OCI-M2 (cell line): Measurements from ENCODE around the gene EZH2.

Experiments
- DNase-seq: peaks from one replicate; lab custom pipeline; 2025; ENCODE audit not compliant: unreplicated experiment; lab: John Stamatoyannopoulos, UW

EZH2 gene

GRCh38 chr7:148811892-148812291, 72.2 kb downstream of the EZH2 start:
- DNase-seq, result no peak

GRCh38 chr7:148809856-148810255, 74.2 kb downstream of the EZH2 start:
- DNase-seq, result no peak

GRCh38 chr7:148807436-148807835, 76.7 kb downstream of the EZH2 start:
- no peak for DNase-seq

- no peak for DNase-seq
These were observed 77.9 kb downstream of the EZH2 start for GRCh38 chr7:148806187-148806586.

- no peak for DNase-seq
These were observed 79.5 kb downstream of the EZH2 start for GRCh38 chr7:148804343-148805235.

GRCh38 chr7:148803094-148803493, 81.0 kb downstream of the EZH2 start:
- no peak for DNase-seq

GRCh38 chr7:148802101-148802493, 82.0 kb downstream of the EZH2 start:
- DNase-seq, result no peak

- DNase-seq, result no peak
These were observed 83.4 kb downstream of the EZH2 start for GRCh38 chr7:148800677-148801076.

GRCh38 chr7:148799893-148800555, 84.1 kb downstream of the EZH2 start:
- DNase-seq, result no peak

GRCh38 chr7:148796841-148797240, 87.2 kb downstream of the EZH2 start:
- DNase-seq, result no peak

GRCh38 chr7:148794476-148794875, 89.6 kb downstream of the EZH2 start:
- no peak for DNase-seq

- no peak for DNase-seq
These were observed 90.5 kb downstream of the EZH2 start for GRCh38 chr7:148793590-148793989.

GRCh38 chr7:148791546-148791945, 92.5 kb downstream of the EZH2 start:
- DNase-seq, result no peak

GRCh38 chr7:148790850-148791249, 93.2 kb downstream of the EZH2 start:
- DNase-seq, result no peak

- no peak for DNase-seq
These were observed 93.9 kb downstream of the EZH2 start for GRCh38 chr7:148790131-148790726.

- DNase-seq, result no peak
These were observed 94.9 kb downstream of the EZH2 start for GRCh38 chr7:148789220-148789619.

GRCh38 chr7:148787571-148788295, 96.4 kb downstream of the EZH2 start:
- DNase-seq, result no peak

GRCh38 chr7:148783801-148784527, 100.1 kb downstream of the EZH2 start:
- DNase-seq, result no peak

GRCh38 chr7:148782757-148783456, 101.2 kb downstream of the EZH2 start:
- DNase-seq, result no peak

GRCh38 chr7:148774471-148774870, 109.6 kb downstream of the EZH2 start:
- DNase-seq, result no peak
